GM12892 (cell line): Measurements from ENCODE around the gene FBL.

Source experiments
- POLR2A ChIP-seq: IDR thresholded peaks from 2 replicates; pipeline ENCODE4 v1.6.1; 2011; ENCODE audit warnings: low read depth, low read length, control low read depth
- POLR2AphosphoS5 ChIP-seq: IDR thresholded peaks from 2 replicates; pipeline ENCODE4 v1.6.1; 2011; ENCODE audit warnings: low read depth, low read length, control low read depth
- TAF1 ChIP-seq: IDR thresholded peaks from 2 replicates; pipeline ENCODE4 v1.6.1; 2011; ENCODE audit warnings: low read depth, mild to moderate bottlenecking, control low read depth, low read length, borderline replicate concordance

DNA sequence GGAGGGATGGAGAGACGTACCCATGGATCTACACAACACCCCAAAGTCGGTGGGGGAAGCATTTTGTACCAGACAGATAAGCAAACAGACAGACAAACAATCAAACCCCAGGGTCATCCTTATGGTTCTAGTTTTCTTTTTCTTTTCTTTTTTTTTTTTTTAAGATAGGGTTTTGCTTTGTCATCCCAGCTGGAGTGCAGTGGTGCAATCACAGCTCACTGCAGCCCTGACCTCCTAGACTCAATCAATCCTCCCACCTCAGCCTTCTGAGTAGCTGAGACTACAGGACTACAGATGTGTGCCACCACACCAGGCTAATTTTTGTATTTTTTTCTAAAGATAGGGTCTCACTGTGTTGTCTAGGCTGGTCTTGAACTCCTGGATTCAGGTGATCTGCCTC is 17.9 kb upstream of the FBL start:
- TF ChIP-seq POLR2A = no peak
- TF ChIP-seq TAF1 = no peak
- no peak for TF ChIP-seq POLR2AphosphoS5
